Measurements from ENCODE around the gene HDHD5.

Gene HDHD5

GRCh38 chr22:17120281-17120680, 38.8 kb downstream of the HDHD5 start:
- H3K9ac ChIP-seq (ENCODE audit: low read length in 2 of 2) = no peak overlapping the region
- H3K4me1 ChIP-seq (ENCODE audit: control insufficient read depth, insufficient read depth, low read length) = peaks cover 9% of the 10 kb centered on the region
- H3K9me3 ChIP-seq (ENCODE audit: control insufficient read depth in 2 of 2, low read length in 2 of 2) = no peaks in the 10 kb centered on the region
- H3K4me3 ChIP-seq (ENCODE audit: low read length in 2 of 2) = no peak overlapping the region
- H3K27ac ChIP-seq (ENCODE audit: low read length) = no peak overlapping the region
- no peaks in the 10 kb centered on the region for H3K36me3 ChIP-seq (ENCODE audit: control insufficient read depth in 2 of 2, insufficient read depth in 2 of 2, low read length in 2 of 2)
- peaks cover 25 to 35% of the 10 kb centered on the region in 2 donors for H3K27me3 ChIP-seq (ENCODE audit: control insufficient read depth in 1 of 2, insufficient read depth in 2 of 2, low read length in 2 of 2)

GRCh38 chr22:17119481-17120202, 39.4 kb downstream of the HDHD5 start:
- Histone ChIP-seq H3K27ac (ENCODE audit: low read length) (no peak overlapping the region), H3K27me3 (ENCODE audit: control insufficient read depth in 1 of 2, insufficient read depth in 2 of 2, low read length in 2 of 2) (peaks cover 25 to 35% of the 10 kb centered on the region in 2 donors), H3K36me3 (ENCODE audit: control insufficient read depth in 2 of 2, insufficient read depth in 2 of 2, low read length in 2 of 2) (no peaks in the 10 kb centered on the region), H3K9ac (ENCODE audit: low read length in 2 of 2) (no peak overlapping the region), H3K4me3 (ENCODE audit: low read length in 2 of 2) (no peak overlapping the region), H3K9me3 (ENCODE audit: control insufficient read depth in 2 of 2, low read length in 2 of 2) (no peaks in the 10 kb centered on the region), H3K4me1 (ENCODE audit: control insufficient read depth, insufficient read depth, low read length) (peaks cover 9% of the 10 kb centered on the region)

DNA sequence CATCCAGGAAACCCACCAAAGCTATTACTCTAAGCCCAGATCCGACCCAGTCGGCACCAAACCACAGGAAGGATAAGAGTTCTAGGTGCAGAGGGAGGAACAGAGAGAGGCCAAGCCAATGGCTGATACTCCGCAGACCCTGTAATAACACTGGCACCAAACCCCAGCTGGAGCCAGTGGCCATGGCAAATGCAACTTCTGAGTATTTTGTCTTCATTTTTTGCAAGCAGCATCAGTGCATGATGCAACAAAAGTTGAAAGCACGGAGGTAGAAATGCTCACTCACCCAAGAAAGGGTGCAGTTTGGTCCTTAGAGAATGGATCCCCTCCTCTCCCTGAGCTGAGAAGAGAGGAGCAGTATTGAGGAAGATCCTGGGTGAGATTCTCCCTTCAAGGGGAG, 40.7 kb downstream of the HDHD5 start:
- Histone ChIP-seq H3K27ac (ENCODE audit: low read length) (no peak overlapping the region), H3K27me3 (ENCODE audit: control insufficient read depth in 1 of 2, insufficient read depth in 2 of 2, low read length in 2 of 2) (peaks cover 23 to 35% of the 10 kb centered on the region in 2 donors), H3K4me3 (ENCODE audit: low read length in 2 of 2) (no peak overlapping the region), H3K9me3 (ENCODE audit: control insufficient read depth in 2 of 2, low read length in 2 of 2) (no peaks in the 10 kb centered on the region), H3K4me1 (ENCODE audit: control insufficient read depth, insufficient read depth, low read length) (peaks cover 9% of the 10 kb centered on the region), H3K9ac (ENCODE audit: low read length in 2 of 2) (no peak overlapping the region), H3K36me3 (ENCODE audit: control insufficient read depth in 2 of 2, insufficient read depth in 2 of 2, low read length in 2 of 2) (no peaks in the 10 kb centered on the region)

DNA sequence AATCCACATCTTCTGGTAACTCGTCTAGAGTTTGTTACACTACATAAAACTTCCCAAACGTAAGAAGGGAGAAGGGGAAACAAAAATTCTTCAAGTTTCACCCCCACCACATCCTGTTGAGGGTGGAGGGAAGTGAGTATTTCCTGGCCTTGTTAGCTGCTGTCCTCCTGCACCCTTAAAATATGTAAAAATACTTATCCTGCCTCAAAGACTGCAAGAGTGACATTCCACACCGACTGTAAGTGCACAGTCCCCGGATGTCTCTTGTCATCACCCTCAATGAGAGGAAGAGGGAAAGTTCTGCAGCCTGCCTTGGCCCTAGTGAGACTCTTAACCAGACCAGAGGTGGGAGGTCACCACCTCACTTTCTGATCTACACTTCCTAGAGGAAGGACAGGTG, 41.2 kb downstream of the HDHD5 start:
- no peaks in the 10 kb centered on the region for H3K36me3 ChIP-seq (ENCODE audit: control insufficient read depth in 2 of 2, insufficient read depth in 2 of 2, low read length in 2 of 2)
- H3K27ac ChIP-seq (ENCODE audit: low read length) = no peak overlapping the region
- H3K9ac ChIP-seq (ENCODE audit: low read length in 2 of 2) = no peak overlapping the region
- H3K27me3 ChIP-seq (ENCODE audit: control insufficient read depth in 1 of 2, insufficient read depth in 2 of 2, low read length in 2 of 2) = peaks cover 21 to 35% of the 10 kb centered on the region in 2 donors
- H3K4me3 ChIP-seq (ENCODE audit: low read length in 2 of 2) = no peak overlapping the region
- H3K9me3 ChIP-seq (ENCODE audit: control insufficient read depth in 2 of 2, low read length in 2 of 2) = no peaks in the 10 kb centered on the region
- peaks cover 9% of the 10 kb centered on the region for H3K4me1 ChIP-seq (ENCODE audit: control insufficient read depth, insufficient read depth, low read length)

GRCh38 chr22:17117400-17117799, 41.7 kb downstream of the HDHD5 start:
- Histone ChIP-seq H3K9ac (ENCODE audit: low read length in 2 of 2) (no peak overlapping the region), H3K4me1 (ENCODE audit: control insufficient read depth, insufficient read depth, low read length) (peaks cover 9% of the 10 kb centered on the region)

DNA sequence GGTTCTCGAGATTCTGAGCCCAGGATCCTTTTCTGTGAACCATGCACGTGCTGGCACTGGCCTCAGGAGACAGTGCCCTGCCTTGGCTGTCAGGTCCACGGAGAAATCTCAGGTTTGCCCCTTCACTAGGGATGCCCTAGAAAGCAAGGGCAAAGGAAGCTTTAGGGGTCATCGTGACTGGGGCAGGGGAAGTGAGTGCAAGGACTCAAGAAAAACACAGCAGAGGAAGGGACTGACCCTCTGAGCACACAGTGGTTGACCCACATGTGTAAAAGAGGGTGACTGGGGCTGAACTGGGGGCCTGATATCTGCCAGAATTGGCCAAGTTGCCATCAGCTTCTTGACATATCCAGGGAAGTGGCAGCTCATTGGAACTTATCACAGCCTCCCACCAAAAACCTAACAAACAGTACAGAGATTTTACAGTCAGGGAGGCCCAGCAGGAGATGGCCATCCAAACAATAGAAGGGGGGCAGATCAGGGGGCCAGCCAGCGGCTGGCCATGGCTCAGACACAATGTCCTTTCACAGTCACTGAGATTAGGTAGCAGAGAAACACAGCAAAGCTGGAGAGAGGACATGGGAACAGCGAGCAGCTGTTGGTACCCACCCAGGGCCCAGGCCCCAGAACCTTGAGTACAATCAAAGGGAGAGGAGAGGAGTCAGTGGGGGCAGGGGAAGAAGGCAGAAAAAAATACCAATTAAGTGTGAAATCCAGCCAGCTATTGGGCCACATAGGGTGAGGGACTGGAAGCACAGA, 42.3 kb downstream of the HDHD5 start:
- no peak overlapping the region for H3K9ac ChIP-seq (ENCODE audit: low read length in 2 of 2)
- no peaks in the 10 kb centered on the region for H3K36me3 ChIP-seq (ENCODE audit: control insufficient read depth in 2 of 2, insufficient read depth in 2 of 2, low read length in 2 of 2)
- H3K27me3 ChIP-seq (ENCODE audit: control insufficient read depth in 1 of 2, insufficient read depth in 2 of 2, low read length in 2 of 2) = peaks cover 13 to 25% of the 10 kb centered on the region in 2 donors
- H3K27ac ChIP-seq (ENCODE audit: low read length) = no peak overlapping the region
- peaks cover 9% of the 10 kb centered on the region for H3K4me1 ChIP-seq (ENCODE audit: control insufficient read depth, insufficient read depth, low read length)
- H3K4me3 ChIP-seq (ENCODE audit: low read length in 2 of 2) = no peak overlapping the region
- H3K9me3 ChIP-seq (ENCODE audit: control insufficient read depth in 2 of 2, low read length in 2 of 2) = no peaks in the 10 kb centered on the region

More at GRCh38 chr22:17117400-17117799, 41.7 kb downstream of the HDHD5 start:
- Histone ChIP-seq H3K4me3 (ENCODE audit: low read length in 2 of 2) (no peak overlapping the region), H3K27me3 (ENCODE audit: control insufficient read depth in 1 of 2, insufficient read depth in 2 of 2, low read length in 2 of 2) (peaks cover 20 to 31% of the 10 kb centered on the region in 2 donors), H3K27ac (ENCODE audit: low read length) (no peak overlapping the region), H3K36me3 (ENCODE audit: control insufficient read depth in 2 of 2, insufficient read depth in 2 of 2, low read length in 2 of 2) (no peaks in the 10 kb centered on the region), H3K9me3 (ENCODE audit: control insufficient read depth in 2 of 2, low read length in 2 of 2) (no peaks in the 10 kb centered on the region)

DNA sequence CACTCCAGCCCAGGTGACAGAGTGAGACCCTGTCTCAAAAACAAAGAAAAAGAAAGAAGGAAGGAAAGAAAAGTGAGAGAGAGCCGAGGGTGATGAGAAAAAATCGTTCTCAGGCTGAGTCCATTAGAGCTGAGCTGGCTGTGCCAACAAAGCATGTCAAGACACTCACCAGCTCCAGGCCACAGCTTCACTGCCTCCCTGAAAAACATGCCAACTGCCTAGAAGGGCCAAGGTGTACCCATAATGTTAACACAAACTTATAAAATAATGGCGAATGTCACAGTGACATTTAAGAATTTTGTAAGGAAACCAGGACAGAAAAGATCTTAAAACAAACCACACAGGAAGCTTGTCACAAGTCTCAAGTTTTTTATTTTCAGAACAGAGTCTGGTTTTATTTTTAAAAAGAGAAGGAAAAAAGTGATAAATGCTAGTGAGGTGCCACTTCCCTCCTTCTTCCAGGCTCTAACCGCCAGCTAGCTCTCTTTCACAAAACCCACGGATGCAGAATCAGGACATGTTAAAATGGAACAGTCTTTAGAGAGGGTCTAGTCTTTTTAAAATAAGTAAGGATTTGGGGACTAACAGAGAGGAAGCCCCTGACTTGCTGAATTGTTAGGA, 43.0 kb downstream of the HDHD5 start:
- Histone ChIP-seq H3K4me3 (ENCODE audit: low read length in 2 of 2) (no peak overlapping the region), H3K9ac (ENCODE audit: low read length in 2 of 2) (no peak overlapping the region), H3K27me3 (ENCODE audit: control insufficient read depth in 1 of 2, insufficient read depth in 2 of 2, low read length in 2 of 2) (peaks cover 11 to 20% of the 10 kb centered on the region in 2 donors), H3K4me1 (ENCODE audit: control insufficient read depth, insufficient read depth, low read length) (peaks cover 7% of the 10 kb centered on the region), H3K9me3 (ENCODE audit: control insufficient read depth in 2 of 2, low read length in 2 of 2) (no peaks in the 10 kb centered on the region), H3K27ac (ENCODE audit: low read length) (no peak overlapping the region), H3K36me3 (ENCODE audit: control insufficient read depth in 2 of 2, insufficient read depth in 2 of 2, low read length in 2 of 2) (no peaks in the 10 kb centered on the region)

GRCh38 chr22:17115236-17115635, 43.8 kb downstream of the HDHD5 start:
- H3K9me3 ChIP-seq (ENCODE audit: control insufficient read depth in 2 of 2, low read length in 2 of 2) = no peaks in the 10 kb centered on the region
- no peak overlapping the region for H3K27ac ChIP-seq (ENCODE audit: low read length)
- H3K36me3 ChIP-seq (ENCODE audit: control insufficient read depth in 2 of 2, insufficient read depth in 2 of 2, low read length in 2 of 2) = no peaks in the 10 kb centered on the region
- peaks cover 11 to 16% of the 10 kb centered on the region in 2 donors for H3K27me3 ChIP-seq (ENCODE audit: control insufficient read depth in 1 of 2, insufficient read depth in 2 of 2, low read length in 2 of 2)
- no peak overlapping the region for H3K9ac ChIP-seq (ENCODE audit: low read length in 2 of 2)
- no peak overlapping the region for H3K4me3 ChIP-seq (ENCODE audit: low read length in 2 of 2)
- peaks cover 3% of the 10 kb centered on the region for H3K4me1 ChIP-seq (ENCODE audit: control insufficient read depth, insufficient read depth, low read length)

DNA sequence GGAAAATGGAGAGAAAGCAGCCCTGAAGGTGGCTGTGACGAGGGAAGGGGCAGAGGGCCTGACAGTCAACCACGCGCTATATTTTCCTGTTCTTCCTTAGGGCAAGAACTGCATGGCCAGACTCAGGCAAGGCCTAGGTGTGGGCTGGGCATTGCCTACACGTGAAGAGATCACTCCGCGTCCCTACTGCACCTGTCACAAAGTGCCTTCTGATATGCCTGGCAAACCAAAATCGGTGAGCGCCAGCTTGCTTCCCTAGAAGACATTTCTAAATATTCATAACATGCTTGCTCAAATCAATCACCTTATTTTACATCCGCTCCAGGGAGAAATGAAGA, 44.2 kb downstream of the HDHD5 start:
- Histone ChIP-seq H3K9ac (ENCODE audit: low read length in 2 of 2) (no peak overlapping the region), H3K4me3 (ENCODE audit: low read length in 2 of 2) (no peak overlapping the region), H3K36me3 (ENCODE audit: control insufficient read depth in 2 of 2, insufficient read depth in 2 of 2, low read length in 2 of 2) (no peaks in the 10 kb centered on the region), H3K9me3 (ENCODE audit: control insufficient read depth in 2 of 2, low read length in 2 of 2) (no peaks in the 10 kb centered on the region), H3K27ac (ENCODE audit: low read length) (no peak overlapping the region), H3K4me1 (ENCODE audit: control insufficient read depth, insufficient read depth, low read length) (peaks cover 3% of the 10 kb centered on the region), H3K27me3 (ENCODE audit: control insufficient read depth in 1 of 2, insufficient read depth in 2 of 2, low read length in 2 of 2) (peaks cover 11 to 15% of the 10 kb centered on the region in 2 donors)

DNA sequence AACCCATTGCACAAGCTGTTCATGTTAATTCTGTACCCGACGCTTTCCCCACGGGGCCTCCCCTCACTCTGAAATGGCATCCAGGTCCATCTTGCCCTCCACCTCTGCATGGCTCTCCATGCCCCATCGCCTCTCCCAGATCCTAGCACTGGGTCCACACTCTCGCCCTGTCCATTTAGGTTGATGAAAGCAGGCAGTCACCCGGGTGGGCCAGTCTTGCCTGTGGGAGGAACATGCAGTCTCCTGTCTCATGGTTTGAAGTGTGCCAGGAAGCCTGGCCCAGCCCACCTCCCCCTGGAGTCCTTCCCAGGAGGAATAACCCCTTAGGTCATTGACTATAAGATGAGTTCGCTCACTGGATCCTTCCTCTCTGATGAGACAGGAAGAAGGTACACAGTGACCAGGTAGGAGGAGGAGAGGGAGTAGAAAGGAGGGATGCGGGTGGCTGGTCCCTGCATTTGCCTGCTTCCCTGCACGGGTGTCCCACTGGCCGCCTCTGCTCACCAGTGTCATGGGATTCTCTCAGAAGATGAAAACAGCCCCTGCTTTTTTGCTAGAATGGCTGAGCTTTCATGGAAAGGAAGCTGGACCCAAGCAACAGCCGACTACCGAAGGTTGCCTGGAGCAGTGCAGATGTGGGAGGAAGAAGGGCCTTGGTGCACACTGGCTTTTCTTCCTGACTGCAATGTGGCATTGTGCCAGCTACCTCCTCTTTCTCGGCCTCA, 44.7 kb downstream of the HDHD5 start:
- no peaks in the 10 kb centered on the region for H3K36me3 ChIP-seq (ENCODE audit: control insufficient read depth in 2 of 2, insufficient read depth in 2 of 2, low read length in 2 of 2)
- H3K9me3 ChIP-seq (ENCODE audit: control insufficient read depth in 2 of 2, low read length in 2 of 2) = no peaks in the 10 kb centered on the region
- no peak overlapping the region for H3K27ac ChIP-seq (ENCODE audit: low read length)
- H3K27me3 ChIP-seq (ENCODE audit: control insufficient read depth in 1 of 2, insufficient read depth in 2 of 2, low read length in 2 of 2) = peaks cover 9 to 10% of the 10 kb centered on the region in 2 donors
- peaks cover 3% of the 10 kb centered on the region for H3K4me1 ChIP-seq (ENCODE audit: control insufficient read depth, insufficient read depth, low read length)
- H3K9ac ChIP-seq (ENCODE audit: low read length in 2 of 2) = no peak overlapping the region
- H3K4me3 ChIP-seq (ENCODE audit: low read length in 2 of 2) = no peak overlapping the region
